ENCODE results near the gene PTPRN2.

The PTPRN2 gene

DNA sequence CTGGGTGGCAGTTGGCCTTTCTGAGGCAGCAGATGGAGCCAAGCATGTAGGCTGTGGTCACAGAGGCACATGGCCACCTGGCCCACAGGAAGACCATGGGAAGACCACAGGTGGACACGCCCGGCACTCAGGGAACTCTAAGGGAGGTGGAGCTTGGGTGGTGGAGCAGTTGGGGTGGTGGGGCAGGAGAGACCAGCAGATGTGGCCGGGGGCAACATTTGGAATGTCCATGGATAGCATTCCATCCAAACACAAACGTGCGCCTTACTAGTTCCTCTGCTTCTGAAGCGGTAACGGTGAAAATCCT is 290.9 kb downstream of the PTPRN2 start:
- TF ChIP-seq GATA3 (IDR thresholded peaks at IDR 0.05; ENCODE audit: low read depth, low read length), result no peak
- TF ChIP-seq GATA2 (IDR thresholded peaks at IDR 0.05; ENCODE audit: low read depth, low read length), result no peak

DNA sequence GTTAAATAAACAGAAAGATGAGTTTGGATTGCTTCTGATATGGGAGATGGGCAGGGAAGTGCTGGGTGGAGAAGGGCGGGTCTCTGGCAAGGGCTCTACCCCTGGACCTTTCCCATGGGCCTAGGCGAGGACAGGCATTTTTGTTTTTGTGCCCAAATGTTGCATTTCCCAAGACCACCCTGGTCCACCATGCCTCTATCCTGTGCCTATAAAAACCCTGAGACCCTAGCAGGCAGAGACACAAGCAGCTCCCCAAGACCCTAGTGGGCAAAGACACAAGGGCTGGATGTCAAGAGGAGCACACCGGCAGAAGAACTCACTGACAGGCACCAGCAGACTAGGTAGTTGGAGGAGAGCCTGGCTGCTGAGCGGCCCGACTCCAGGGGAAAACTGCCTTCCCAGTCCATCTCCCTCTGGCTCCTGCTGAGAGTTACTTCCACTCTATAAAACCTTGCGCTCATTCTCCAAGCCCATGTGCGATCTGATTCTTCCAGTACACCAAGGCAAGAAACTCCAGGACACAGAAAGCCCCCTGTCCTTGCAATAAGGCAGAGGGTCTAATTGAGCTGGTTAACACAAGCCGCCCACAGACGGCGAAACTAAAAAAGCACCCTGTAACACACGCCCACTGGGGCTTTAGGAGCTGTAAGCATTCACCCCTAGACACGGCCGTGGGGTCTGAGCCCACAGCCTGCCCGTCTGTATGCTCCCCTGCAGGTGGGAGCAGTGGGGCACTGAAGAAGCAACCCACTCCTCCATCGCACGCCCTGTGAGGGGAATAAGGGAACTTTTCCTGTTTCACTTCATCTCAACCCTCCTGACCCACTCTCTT is 291.4 kb downstream of the PTPRN2 start:
- no peak for TF ChIP-seq GATA3 (IDR thresholded peaks at IDR 0.05; ENCODE audit: low read depth, low read length)

DNA sequence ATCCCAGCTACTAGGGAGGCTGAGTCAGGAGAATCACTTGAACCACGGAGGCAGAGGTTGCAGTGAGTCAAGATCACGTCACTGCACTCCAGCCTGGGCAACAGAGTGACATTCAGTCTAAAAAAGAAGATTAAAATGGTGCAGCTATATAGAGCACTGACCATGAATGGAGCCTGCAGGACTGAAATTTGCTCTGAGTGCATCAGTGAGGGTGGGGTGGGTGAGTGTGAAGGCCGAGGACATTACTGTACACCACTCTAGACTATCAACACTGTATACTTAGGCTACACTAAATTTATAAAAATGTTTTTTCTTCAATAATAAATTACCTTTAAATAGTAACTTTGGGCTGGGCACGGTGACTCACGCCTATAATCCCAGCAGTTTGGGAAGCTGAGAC is 294.7 kb downstream of the PTPRN2 start:
- TF ChIP-seq GATA2 (IDR thresholded peaks at IDR 0.05; ENCODE audit: low read depth, low read length), result no peak
- TF ChIP-seq GATA3 (IDR thresholded peaks at IDR 0.05; ENCODE audit: low read depth, low read length), result no peak

DNA sequence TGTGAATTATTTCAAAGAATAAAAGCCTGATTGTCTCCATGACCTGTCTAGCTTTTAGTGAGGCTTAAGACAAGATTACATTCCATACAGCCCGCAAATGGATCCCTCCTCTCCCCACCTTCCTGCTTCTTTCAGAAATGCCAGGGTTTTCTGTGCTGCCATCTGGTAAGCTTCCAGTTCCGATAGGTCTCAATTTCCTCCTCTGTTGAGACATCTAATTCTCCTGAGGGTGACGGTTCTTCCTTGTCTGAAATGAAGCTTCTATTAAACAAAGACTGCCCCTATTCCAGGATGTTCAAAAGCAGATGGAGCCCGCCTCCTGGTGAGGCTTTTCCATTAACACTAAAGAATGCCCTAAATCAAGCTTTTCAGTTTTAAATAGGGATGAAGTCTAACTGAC is 295.6 kb downstream of the PTPRN2 start:
- TF ChIP-seq GATA2 (IDR thresholded peaks at IDR 0.05; ENCODE audit: low read depth, low read length) (no peak), GATA3 (IDR thresholded peaks at IDR 0.05; ENCODE audit: low read depth, low read length) (no peak)

DNA sequence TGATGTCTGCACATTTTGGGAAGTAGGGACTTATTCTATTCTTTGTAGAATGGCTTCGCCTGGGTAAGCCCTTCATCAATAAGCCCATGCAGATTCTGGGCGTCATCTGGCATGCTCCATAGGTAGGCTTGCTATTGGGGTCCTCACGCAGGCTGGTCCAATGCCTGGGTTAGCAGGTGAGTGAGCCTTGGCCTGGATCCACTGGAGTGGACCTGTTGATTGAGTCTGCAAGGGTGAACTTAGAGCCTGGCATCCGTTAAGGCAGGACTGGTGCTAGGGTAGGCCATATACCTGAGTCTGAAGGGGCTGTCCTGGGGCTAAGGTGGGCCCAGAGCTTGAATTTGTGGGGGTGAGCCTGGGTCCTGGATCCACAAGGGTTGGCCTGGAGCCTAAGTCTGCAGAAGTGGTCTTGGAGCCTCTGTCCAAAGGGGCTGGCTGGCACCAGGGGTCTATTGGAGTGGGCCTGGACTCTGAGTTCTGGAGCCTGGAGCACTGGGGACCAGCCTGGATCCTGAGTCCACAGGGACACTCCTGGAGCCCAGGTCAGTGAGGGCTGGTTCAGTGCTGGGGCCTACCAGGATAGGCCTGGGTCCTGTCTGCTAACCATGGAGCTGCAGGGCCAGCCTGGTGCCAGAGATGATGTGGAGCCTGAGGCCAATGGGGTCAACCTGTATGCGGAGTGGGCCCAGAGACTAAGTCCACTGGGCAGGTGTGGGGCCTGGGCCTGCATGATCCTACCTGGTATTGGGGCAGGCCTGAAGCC is 297.7 kb downstream of the PTPRN2 start:
- TF ChIP-seq GATA3 (IDR thresholded peaks at IDR 0.05; ENCODE audit: low read depth, low read length), result no peak
- no peak for TF ChIP-seq GATA2 (IDR thresholded peaks at IDR 0.05; ENCODE audit: low read depth, low read length)

DNA sequence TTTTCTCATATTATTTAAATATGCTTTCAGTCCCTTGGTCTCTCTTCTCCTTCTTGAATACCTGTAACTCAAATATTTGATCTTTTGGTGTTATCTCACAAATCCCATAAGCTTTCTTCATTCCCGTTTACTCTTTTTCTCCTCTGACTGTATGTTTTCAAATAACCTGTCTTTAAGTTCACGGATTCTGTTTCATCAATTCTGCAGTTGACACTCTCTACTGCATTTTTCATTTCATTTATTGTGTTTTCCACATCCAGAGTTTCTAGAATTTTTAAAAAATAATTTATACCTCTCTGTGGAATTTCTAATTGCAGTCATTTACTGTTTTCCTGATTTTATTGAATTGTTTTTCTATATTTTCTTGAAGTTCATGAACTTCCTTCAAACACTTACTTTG is 298.4 kb downstream of the PTPRN2 start:
- TF ChIP-seq GATA2 (IDR thresholded peaks at IDR 0.05; ENCODE audit: low read depth, low read length), result no peak
- no peak for TF ChIP-seq GATA3 (IDR thresholded peaks at IDR 0.05; ENCODE audit: low read depth, low read length)

DNA sequence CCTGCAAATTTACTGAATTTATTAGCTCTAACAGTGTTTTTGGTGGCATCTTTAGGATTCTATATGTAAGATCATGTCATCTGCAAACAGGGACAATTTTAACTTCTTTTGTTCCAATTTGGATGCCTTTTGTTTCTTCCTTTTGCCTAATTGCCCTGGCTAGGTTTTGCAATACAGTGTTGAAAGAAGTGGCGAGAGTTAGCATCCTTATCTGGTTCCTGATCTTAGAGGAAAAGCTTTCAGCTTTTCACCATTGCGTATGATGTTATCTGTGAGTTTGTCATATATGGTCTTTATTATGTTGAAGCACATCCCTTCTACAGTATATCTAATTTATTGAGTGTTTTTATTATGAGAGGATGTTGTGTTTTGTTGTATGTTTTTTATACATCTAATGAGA is 301.4 kb downstream of the PTPRN2 start:
- peak; percentile 65; the same call in 1 of the 2 replicates for TF ChIP-seq GATA2 (IDR thresholded peaks at IDR 0.05; ENCODE audit: low read depth, low read length)
- peak; percentile 97 for TF ChIP-seq GATA3 (IDR thresholded peaks at IDR 0.05; ENCODE audit: low read depth, low read length)

DNA sequence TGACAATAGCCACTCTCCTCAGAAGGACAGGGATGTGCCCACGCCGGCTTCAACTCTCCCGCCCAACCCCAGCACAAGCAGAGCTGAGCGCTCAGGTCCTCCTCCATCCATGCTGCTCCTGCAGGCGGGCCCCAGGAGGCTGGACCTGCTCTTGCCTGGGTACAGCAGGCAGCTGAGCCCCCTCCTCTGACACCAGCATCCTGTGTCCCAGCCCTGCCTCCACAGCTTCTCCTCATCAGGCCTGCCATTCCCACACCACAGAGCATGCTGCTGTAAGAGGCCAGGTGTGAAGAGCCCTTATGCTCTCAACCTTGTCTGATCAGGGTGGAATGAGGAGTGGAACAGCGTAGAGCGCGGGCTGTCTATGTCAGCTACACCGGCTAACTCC is 302.2 kb downstream of the PTPRN2 start:
- TF ChIP-seq GATA3 (IDR thresholded peaks at IDR 0.05; ENCODE audit: low read depth, low read length), result no peak
- TF ChIP-seq GATA2 (IDR thresholded peaks at IDR 0.05; ENCODE audit: low read depth, low read length), result no peak

DNA sequence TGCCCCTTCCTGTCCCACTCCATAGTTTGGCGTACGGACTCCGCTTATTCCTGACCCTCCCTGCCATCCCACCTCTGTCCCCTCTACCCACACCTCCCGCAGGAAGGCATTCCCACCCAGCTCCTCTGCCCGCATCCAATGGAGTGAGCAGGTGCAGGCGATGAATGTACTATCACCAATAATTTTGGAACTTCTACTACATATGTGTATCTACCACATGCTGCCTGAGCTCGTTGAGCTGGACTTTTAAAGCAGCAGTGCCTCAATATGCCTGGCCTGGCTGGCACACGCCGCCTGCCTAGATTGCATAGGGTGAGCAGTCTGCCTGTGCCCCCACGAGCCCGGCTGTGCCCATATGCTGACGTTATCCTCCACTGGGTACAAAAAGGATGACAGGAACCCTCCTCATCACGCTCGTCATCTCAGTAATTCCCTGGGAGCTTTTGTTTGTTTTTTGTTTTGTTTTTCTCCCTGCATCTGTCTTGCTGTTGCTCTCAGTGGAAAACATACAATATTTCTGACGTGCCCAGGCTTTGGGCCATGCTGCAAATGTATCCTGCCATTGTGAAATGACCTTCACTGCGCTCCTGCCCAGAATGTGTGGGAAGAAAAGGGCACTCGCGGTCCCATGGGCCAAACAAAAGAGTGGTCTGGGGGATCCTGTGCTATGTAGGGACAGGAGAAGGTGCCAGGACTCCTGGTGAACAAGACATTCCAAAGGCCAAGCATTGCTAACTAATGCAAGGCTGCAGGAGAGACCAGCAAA is 302.8 kb downstream of the PTPRN2 start:
- TF ChIP-seq GATA2 (IDR thresholded peaks at IDR 0.05; ENCODE audit: low read depth, low read length) (no peak), GATA3 (IDR thresholded peaks at IDR 0.05; ENCODE audit: low read depth, low read length) (no peak)

DNA sequence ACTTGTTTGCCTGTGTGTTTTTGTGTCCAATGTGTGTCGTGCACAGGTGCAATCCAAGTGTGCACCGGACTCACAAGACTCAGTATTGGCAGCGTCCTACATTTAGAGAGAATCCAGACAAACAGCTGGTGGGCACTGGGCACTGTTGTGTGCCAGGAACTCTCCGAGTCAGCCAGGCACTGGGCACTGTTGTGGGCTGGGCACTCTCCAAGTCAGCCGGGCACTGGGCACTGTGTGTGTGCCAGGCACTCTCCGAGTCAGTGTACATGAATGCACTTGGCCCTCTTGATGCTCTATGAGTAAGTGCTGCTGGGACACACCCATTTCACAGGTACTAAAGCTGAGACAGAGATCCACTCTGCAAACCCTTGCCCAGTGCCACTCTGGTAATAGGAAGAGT is 303.5 kb downstream of the PTPRN2 start:
- TF ChIP-seq GATA3 (IDR thresholded peaks at IDR 0.05; ENCODE audit: low read depth, low read length) (no peak), GATA2 (IDR thresholded peaks at IDR 0.05; ENCODE audit: low read depth, low read length) (no peak)

DNA sequence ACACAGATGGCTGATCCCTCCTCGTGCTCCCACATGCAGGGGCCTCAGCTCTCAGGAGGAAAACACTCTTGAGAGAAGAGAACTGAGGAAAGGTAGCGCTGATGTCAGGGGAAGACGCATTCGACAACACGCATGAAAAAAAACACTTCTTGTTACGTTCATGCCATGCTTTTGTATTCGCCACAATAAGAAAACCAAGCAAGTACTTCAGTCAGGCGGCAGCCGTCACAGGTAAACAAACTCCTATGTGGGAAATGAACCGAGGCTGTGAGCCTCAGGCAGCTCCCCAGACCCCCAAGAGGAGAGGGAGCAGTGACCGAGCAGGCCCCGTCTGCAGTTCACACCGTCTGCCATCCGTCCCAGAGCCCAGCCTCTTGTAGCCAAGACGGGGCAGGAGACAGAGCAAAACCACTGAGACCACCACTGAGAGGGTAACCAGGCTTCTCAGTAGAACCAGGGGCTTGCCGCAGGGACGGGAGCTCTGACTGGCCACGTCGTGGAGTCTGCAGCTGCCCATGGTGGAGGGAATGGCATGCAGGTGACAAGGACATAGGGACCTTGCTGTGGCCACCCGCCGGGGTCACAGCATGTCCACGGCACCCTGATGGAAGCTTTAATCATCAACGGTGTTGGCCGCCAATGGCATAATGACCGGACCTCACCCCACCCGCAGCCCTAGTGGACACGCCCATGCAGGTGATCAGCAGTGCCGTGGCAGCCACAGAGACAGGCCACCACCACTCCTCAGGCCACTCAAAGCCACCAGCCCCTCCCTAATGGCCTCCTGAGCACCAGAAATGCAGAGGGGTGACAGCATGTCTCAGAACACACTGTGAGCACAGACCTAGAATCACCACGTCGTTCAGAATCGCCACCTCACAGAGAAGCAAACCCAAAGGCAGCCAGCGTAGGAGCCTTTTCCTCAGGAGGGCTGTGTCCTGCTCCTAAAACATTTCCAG is 304.3 kb downstream of the PTPRN2 start:
- no peak for TF ChIP-seq GATA3 (IDR thresholded peaks at IDR 0.05; ENCODE audit: low read depth, low read length)

DNA sequence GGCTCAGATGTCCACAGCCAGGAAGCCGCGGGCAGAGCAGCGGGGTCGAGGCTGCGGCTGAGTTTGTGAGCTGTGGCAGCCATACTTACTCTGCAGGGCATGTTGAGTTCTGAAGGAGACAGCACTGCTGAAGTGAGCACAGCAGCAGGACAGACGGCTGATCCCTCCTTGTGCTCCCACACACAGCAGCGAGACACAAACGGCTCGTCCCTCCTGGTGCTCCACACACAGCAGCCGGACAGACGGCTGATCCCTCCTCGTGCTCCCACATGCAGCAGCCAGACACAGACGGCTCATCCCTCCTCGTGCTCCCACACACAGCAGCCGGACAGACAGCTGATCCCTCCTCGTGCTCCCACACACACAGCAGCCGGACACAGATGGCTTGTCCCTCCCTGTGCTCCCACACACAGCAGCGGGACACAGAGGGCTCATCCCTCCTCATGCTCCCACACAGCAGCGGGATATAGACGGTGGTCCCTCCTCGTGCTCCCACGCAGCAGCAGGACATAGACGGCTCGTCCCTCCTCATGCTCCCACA is 305.1 kb downstream of the PTPRN2 start:
- no peak for TF ChIP-seq GATA3 (IDR thresholded peaks at IDR 0.05; ENCODE audit: low read depth, low read length)
- TF ChIP-seq GATA2 (IDR thresholded peaks at IDR 0.05; ENCODE audit: low read depth, low read length), result no peak

DNA sequence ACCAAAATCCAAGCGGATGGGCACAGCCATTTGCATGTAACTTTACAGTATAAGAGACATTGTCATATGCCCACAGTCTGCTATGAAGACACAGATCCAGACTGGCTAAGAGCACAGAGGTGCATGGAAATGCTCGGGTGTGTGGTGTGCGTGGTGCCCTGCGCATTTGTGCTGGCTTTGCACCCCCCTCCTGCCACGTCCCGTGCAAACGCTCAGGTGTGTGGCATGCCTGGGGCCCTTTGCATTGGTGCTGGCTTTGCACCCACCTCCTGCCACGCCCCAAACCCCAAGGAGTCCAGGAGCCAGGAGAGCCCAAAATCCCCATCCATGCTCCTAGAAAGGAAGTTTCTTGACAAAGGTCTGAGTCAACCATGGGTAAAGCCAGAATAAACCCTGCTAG is 306.2 kb downstream of the PTPRN2 start:
- TF ChIP-seq GATA3 (IDR thresholded peaks at IDR 0.05; ENCODE audit: low read depth, low read length), result no peak
- no peak for TF ChIP-seq GATA2 (IDR thresholded peaks at IDR 0.05; ENCODE audit: low read depth, low read length)

All from SH-SY5Y (cell line).